ENCODE results near the gene RASSF3. TPM values are rescaled to one million over a fixed set of nuclear protein-coding genes. Genes with fewer than 3 reads are reported as not detected.
A peak's percentile ranks its signal among the peaks of the same experiment; 100 is the strongest.
"Not testable (repeated sequence)": the region's sequence is repeated elsewhere in the genome, so short reads cannot be mapped to it uniquely, and the experiment has no call there.

Gene RASSF3
- total and polyA plus RNA-seq, 7 donors, result 34.7 to 348 (median 143) TPM

- intact Hi-C loops (cut with DNase I), result loop anchor here (2.0 to 5.0 kb wide), 3 partner anchors 61 to 146 kb away; partner anchors contain the start of gene GNS
- Histone ChIP-seq H3K4me3 (peak overlapping the region; percentile 73 to 90 (median 78)), H3K27me3 (no peaks in the 10 kb centered on the region), H3K27ac (peak overlapping the region; percentile 87 to 92 (median 91)), H3K36me3 (peaks cover 0 to 5% (median 0%) of the 10 kb centered on the region in 4 donors), H3K9me3 (no peaks in the 10 kb centered on the region), H3K4me1 (peaks cover 0 to 45% (median 37%) of the 10 kb centered on the region in 4 donors)
- DNase-seq, result peak; percentile 80
- 1 to 3% methylated on average over 31 of the region's 31 CpGs for WGBS, 2 donors
- TF ChIP-seq POLR2AphosphoS5 (IDR thresholded peaks at IDR 0.05) (peak in 1 of 4 donors; percentile 32), CTCF (IDR thresholded peaks at IDR 0.05) (no peak), POLR2A (IDR thresholded peaks at IDR 0.05) (no peak), EP300 (IDR thresholded peaks at IDR 0.05) (no peak)
Measured at GRCh38 chr12:64611341-64612284, 1.3 kb downstream of the RASSF3 start.

GRCh38 chr12:64612843-64613242 is 2.5 kb downstream of the RASSF3 start:
- intact Hi-C loops (cut with DNase I), result loop anchor here (5.0 kb wide), 1 partner anchor 144 kb away; the partner anchor contains the start of gene GNS
- H3K4me1 ChIP-seq, result peaks cover 0 to 55% (median 44%) of the 10 kb centered on the region in 4 donors
- H3K4me3 ChIP-seq, result peak overlapping the region in 3 of 4 donors; percentile 73 to 90 (median 81)
- peaks cover 0 to 5% (median 0%) of the 10 kb centered on the region in 4 donors for H3K36me3 ChIP-seq
- peak overlapping the region; percentile 87 to 92 (median 91) for H3K27ac ChIP-seq
- DNase-seq, result no peak
- TF ChIP-seq EP300 (IDR thresholded peaks at IDR 0.05), result no peak
- no peak for TF ChIP-seq POLR2A (IDR thresholded peaks at IDR 0.05)
- no peak for TF ChIP-seq POLR2AphosphoS5 (IDR thresholded peaks at IDR 0.05)
- TF ChIP-seq CTCF (IDR thresholded peaks at IDR 0.05), result no peak
- no peaks in the 10 kb centered on the region for H3K27me3 ChIP-seq
- no peaks in the 10 kb centered on the region for H3K9me3 ChIP-seq
- 23 to 24% methylated on average over 4 of the region's 4 CpGs for WGBS, 2 donors

- not testable (repeated sequence) for H3K27me3 ChIP-seq, H3K36me3 ChIP-seq, DNase-seq, H3K9me3 ChIP-seq
- Histone ChIP-seq H3K4me3 (peak overlapping the region in 1 of 4 donors; percentile 81), H3K4me1 (peaks cover 0 to 60% (median 44%) of the 10 kb centered on the region in 4 donors), H3K27ac (peak overlapping the region; percentile 87 to 92 (median 91))
- WGBS, 2 donors, result 89 to 96% methylated on average over 19 of the region's 19 CpGs
- intact Hi-C loops (cut with DNase I), result loop anchor here (5.0 kb wide), 1 partner anchor 143 kb away; the partner anchor contains the start of gene GNS
Measured at GRCh38 chr12:64613775-64614398, 3.6 kb downstream of the RASSF3 start.

- H3K27ac ChIP-seq, result peak overlapping the region; percentile 41 to 91 (median 76)
- no peaks in the 10 kb centered on the region for H3K27me3 ChIP-seq
- intact Hi-C loops (cut with DNase I), result no loop called here
- 42 to 54% methylated on average over 3 of the region's 3 CpGs for WGBS, 2 donors
- H3K36me3 ChIP-seq, result peaks cover 0 to 5% (median 0%) of the 10 kb centered on the region in 4 donors
- no peaks in the 10 kb centered on the region for H3K9me3 ChIP-seq
- H3K4me3 ChIP-seq, result no peak overlapping the region
- peaks cover 0 to 78% (median 57%) of the 10 kb centered on the region in 4 donors for H3K4me1 ChIP-seq
- DNase-seq, result no peak
- TF ChIP-seq EP300 (IDR thresholded peaks at IDR 0.05) (no peak), POLR2AphosphoS5 (IDR thresholded peaks at IDR 0.05) (no peak), CTCF (IDR thresholded peaks at IDR 0.05) (no peak), POLR2A (IDR thresholded peaks at IDR 0.05) (no peak)
Measured at GRCh38 chr12:64616201-64616600, 5.9 kb downstream of the RASSF3 start.

All from sigmoid colon (tissue), 7 donors.